IMR-90 (cell line): ENCODE measurements around the gene BOD1. TPM values are rescaled to one million over a fixed set of nuclear protein-coding genes. Genes with fewer than 3 reads are reported as not detected.

Experiments
- ATAC-seq: fragments of 200-7000 bp; cut with Tn5 transposase; 2 replicates; pipeline ENCODE4 v1.9.1; 2020; ENCODE audit warnings: low read depth, mild to moderate bottlenecking, moderate library complexity
- BruUV-seq: library from RNA; stranded (reverse); fragments of 400-500 nt; replicated peaks from 2 replicates; lab custom pipeline; 2021; lab: Mats Ljungman, UMichigan
- CTCF ChIA-PET: fragments of 300-600 bp; formaldehyde crosslinking; extraction: SDS; loops from one replicate; lab custom pipeline; 2021; ENCODE audit warnings: antibody characterized with exemption; lab: Yijun Ruan, JAX
- POLR2A ChIA-PET: fragments of 300-600 bp; sonication (Branson Sonifier 250); formaldehyde crosslinking; loops from one replicate; lab custom pipeline; 2022; ENCODE audit warnings: antibody characterized with exemption; ENCODE audit not compliant: unreplicated experiment; lab: Charles Lee
- DNase-seq: peaks from one replicate; pipeline ENCODE4 v3.0.0; 2013
- H2AFZ ChIP-seq: replicated peaks from 2 replicates; pipeline ENCODE3; 2013; ENCODE audit warnings: low read length, mild to moderate bottlenecking; ENCODE audit not compliant: poor library complexity
- H2AK5ac ChIP-seq: 2 replicates; pipeline ENCODE4 v1.6.1; 2013; ENCODE audit warnings: low read depth, low read length, inconsistent platforms
- H2AK9ac ChIP-seq: replicated peaks from 2 replicates; pipeline ENCODE3; 2013; ENCODE audit warnings: mild to moderate bottlenecking, low read depth, low read length, moderate library complexity; ENCODE audit not compliant: poor library complexity
- H2BK120ac ChIP-seq: 2 replicates; pipeline ENCODE4 v1.6.1; 2013; ENCODE audit warnings: low read depth, low read length, inconsistent platforms
- H2BK15ac ChIP-seq: 3 replicates; pipeline ENCODE4 v1.6.1; 2013; ENCODE audit warnings: low read depth, low read length, inconsistent platforms
- H2BK20ac ChIP-seq: 2 replicates; pipeline ENCODE4 v1.6.1; 2013; ENCODE audit warnings: low read depth, mild to moderate bottlenecking, inconsistent platforms, low read length, moderate library complexity
- H2BK5ac ChIP-seq: 2 replicates; pipeline ENCODE4 v1.6.1; 2013; ENCODE audit warnings: mild to moderate bottlenecking, low read depth, low read length, inconsistent platforms; ENCODE audit not compliant: poor library complexity, severe bottlenecking
- H3K14ac ChIP-seq: replicated peaks from 2 replicates; pipeline ENCODE4 v1.6.1; 2013; ENCODE audit warnings: low read depth, low read length, inconsistent platforms
- H3K18ac ChIP-seq: 2 replicates; pipeline ENCODE4 v1.6.1; 2013; ENCODE audit warnings: low read depth, low read length, control low read depth
- H3K23ac ChIP-seq: 2 replicates; pipeline ENCODE4 v1.6.1; 2013; ENCODE audit warnings: low read depth, low read length, inconsistent platforms
- H3K27ac ChIP-seq: 2 replicates; pipeline ENCODE4 v1.5.1; 2013; ENCODE audit warnings: mild to moderate bottlenecking, control low read depth, low read length; ENCODE audit not compliant: insufficient read depth
- H3K27me3 ChIP-seq: 2 replicates; pipeline ENCODE4 v1.6.1; 2013; ENCODE audit warnings: low read length; ENCODE audit not compliant: control insufficient read depth, insufficient read depth
- H3K36me3 ChIP-seq: 2 replicates; pipeline ENCODE4 v1.6.1; 2013; ENCODE audit warnings: low read length, mixed read lengths; ENCODE audit not compliant: control insufficient read depth, insufficient read depth
- H3K4ac ChIP-seq: 2 replicates; pipeline ENCODE4 v1.6.1; 2013; ENCODE audit warnings: low read depth, low read length, inconsistent platforms
- H3K4me1 ChIP-seq: 2 replicates; pipeline ENCODE4 v1.6.1; 2013; ENCODE audit warnings: low read length, mixed read lengths; ENCODE audit not compliant: control insufficient read depth, insufficient read depth
- H3K4me2 ChIP-seq: 2 replicates; pipeline ENCODE4 v1.6.1; 2013; ENCODE audit warnings: low read depth, mild to moderate bottlenecking, control low read depth, low read length, moderate library complexity
- H3K4me3 ChIP-seq: 2 replicates; pipeline ENCODE4 v1.5.1; 2013; ENCODE audit warnings: low read depth, mild to moderate bottlenecking, control low read depth, low read length, moderate library complexity; ENCODE audit not compliant: insufficient read depth
- H3K56ac ChIP-seq: 2 replicates; pipeline ENCODE4 v1.6.1; 2013; ENCODE audit warnings: low read length, inconsistent platforms; ENCODE audit not compliant: insufficient read depth; ENCODE audit errors: extremely low read depth
- H3K79me1 ChIP-seq, 2 experiments: 2 replicates each; pipeline ENCODE4 v1.6.1; 2013; ENCODE audit warnings: low read length in 2 of 2, inconsistent platforms in 1 of 2, low read depth in 1 of 2
- H3K9ac ChIP-seq: 2 replicates; pipeline ENCODE4 v1.6.1; 2013; ENCODE audit warnings: low read depth, low read length, control low read depth
- H3K9me1 ChIP-seq: 2 replicates; pipeline ENCODE4 v1.6.1; 2013; ENCODE audit warnings: low read length, inconsistent platforms; ENCODE audit not compliant: insufficient read depth
- H3K9me3 ChIP-seq: 2 replicates; pipeline ENCODE4 v1.6.1; 2013; ENCODE audit warnings: low read length; ENCODE audit not compliant: control insufficient read depth, insufficient read depth
- H4K20me1 ChIP-seq: 2 replicates; pipeline ENCODE4 v1.6.1; 2013; ENCODE audit warnings: low read length, inconsistent platforms; ENCODE audit not compliant: insufficient read depth
- H4K5ac ChIP-seq: 2 replicates; pipeline ENCODE4 v1.6.1; 2013; ENCODE audit warnings: mild to moderate bottlenecking, low read depth, low read length, control low read depth
- H4K8ac ChIP-seq, 2 experiments: 2 replicates each; pipeline ENCODE4 v1.6.1; 2013; ENCODE audit warnings: low read depth in 2 of 2, low read length in 2 of 2, control low read depth in 1 of 2, inconsistent platforms in 1 of 2
- H4K91ac ChIP-seq: 2 replicates; pipeline ENCODE4 v1.6.1; 2013; ENCODE audit warnings: low read depth, low read length, inconsistent platforms; ENCODE audit not compliant: insufficient read depth
- BHLHE40 ChIP-seq: fragments of 150-350 bp; IDR thresholded peaks from 2 replicates; pipeline ENCODE4 v1.6.1; 2016; ENCODE audit warnings: mild to moderate bottlenecking, low read depth, low read length
- CHD1 ChIP-seq: IDR thresholded peaks from 2 replicates; pipeline ENCODE4 v1.6.1; 2012; ENCODE audit warnings: low read depth, low read length, improper control_type of control experiment
- ELK1 ChIP-seq: fragments of 150-350 bp; IDR thresholded peaks from 2 replicates; pipeline ENCODE4 v1.6.1; 2016; ENCODE audit warnings: low read depth, mild to moderate bottlenecking, low read length, moderate library complexity, borderline replicate concordance
- FOS ChIP-seq: fragments of 150-350 bp; IDR thresholded peaks from 2 replicates; pipeline ENCODE4 v1.6.1; 2016; ENCODE audit warnings: low read depth, low read length
- MAFK ChIP-seq: IDR thresholded peaks from 2 replicates; pipeline ENCODE4 v1.6.1; 2012; ENCODE audit warnings: low read depth, low read length, improper control_type of control experiment
- MAZ ChIP-seq: IDR thresholded peaks from 2 replicates; pipeline ENCODE4 v1.6.1; 2012; ENCODE audit warnings: low read depth, mild to moderate bottlenecking, low read length, improper control_type of control experiment, moderate library complexity, borderline replicate concordance
- MXI1 ChIP-seq: IDR thresholded peaks from 2 replicates; pipeline ENCODE4 v1.6.1; 2012; ENCODE audit warnings: low read depth, mild to moderate bottlenecking, low read length, moderate library complexity, borderline replicate concordance
- NFE2L2 ChIP-seq: fragments of 150-350 bp; IDR thresholded peaks from 2 replicates; pipeline ENCODE4 v1.6.1; 2016; ENCODE audit warnings: low read depth, mild to moderate bottlenecking, low read length
- POLR2A ChIP-seq: IDR thresholded peaks from 2 replicates; pipeline ENCODE4 v1.6.1; 2012; ENCODE audit warnings: mild to moderate bottlenecking, low read depth, low read length
- RAD21 ChIP-seq: IDR thresholded peaks from 2 replicates; pipeline ENCODE4 v1.6.1; 2012; ENCODE audit warnings: low read length, improper control_type of control experiment
- RCOR1 ChIP-seq: IDR thresholded peaks from 2 replicates; pipeline ENCODE4 v1.6.1; 2012; ENCODE audit warnings: mild to moderate bottlenecking, low read length, improper control_type of control experiment; ENCODE audit not compliant: insufficient replicate concordance
- RFX5 ChIP-seq: IDR thresholded peaks from 2 replicates; pipeline ENCODE4 v1.8.0; 2012; ENCODE audit warnings: low read depth, mild to moderate bottlenecking, low read length, moderate library complexity
- SMC3 ChIP-seq: fragments of 150-350 bp; IDR thresholded peaks from 2 replicates; pipeline ENCODE4 v1.6.1; 2016; ENCODE audit warnings: low read depth, mild to moderate bottlenecking, antibody characterized with exemption, low read length, moderate library complexity
- WGBS, 2 experiments: methylation state at CpG; one replicate each; pipeline versions ENCODE4 v1.1.5 to v1.1.7; 2013; ENCODE audit warnings: missing lambda C conversion rate in 2 of 2; ENCODE audit not compliant: insufficient read length in 1 of 2; ENCODE audit errors: extremely low coverage in 2 of 2; 5-methylcytosine and 5-hydroxymethylcytosine counted together
- dilution Hi-C: fragments of 300-500 bp; cut with HindIII; formaldehyde crosslinking; loops from one replicate; pipeline ENCODE4 v1.14.3; 2018; ENCODE audit warnings: low sequenced_read_pairs; ENCODE audit not compliant: unreplicated experiment
- in situ Hi-C: fragments of 300-500 bp; cut with MboI; formaldehyde crosslinking; loops from 3 replicates; pipeline ENCODE4 v1.14.3; 2019; ENCODE audit warnings: low sequenced_read_pairs, inconsistent platforms, mixed read lengths
- intact Hi-C: fragments of 100-400 bp; cut with micrococcal nuclease; formaldehyde crosslinking; loops from 2 replicates; pipeline ENCODE4 v1.10.0; 2022
- polyA plus RNA-seq, 3 experiments: library from polyadenylated mRNA; depleted of rRNA; stranded (reverse); fragments of >200 nt; gene quantifications; 2 replicates each; pipeline ENCODE4 v1.2.3, GENCODE V29; 2012; ENCODE audit warnings: low replicate concordance in 1 of 3
- total RNA-seq: library from RNA; depleted of rRNA; stranded (reverse); fragments of >200 nt; gene quantifications from 2 replicates; pipeline ENCODE4 v1.2.3, GENCODE V29; 2012
- TF ChIP-seq, protein P1 (sequence below): fragments of 150-350 bp; IDR thresholded peaks from 2 replicates; pipeline ENCODE4 v1.6.1; 2017; ENCODE audit warnings: mild to moderate bottlenecking, antibody characterized with exemption, low read length, low read depth

The BOD1 gene
- total and polyA plus RNA-seq, 2 of the 4 experiments (the other 2 are of a cell fraction), result 57.9 to 71.7 TPM

- no peak overlapping the region for H3K56ac ChIP-seq
- no peaks in the 10 kb centered on the region for H3K36me3 ChIP-seq
- H2AK5ac ChIP-seq, result no peak overlapping the region
- ChIA-PET POLR2A (no interaction called here), CTCF (no interaction called here)
- H3K27ac ChIP-seq, result no peak overlapping the region
- no peak overlapping the region for H2AFZ ChIP-seq
- H4K91ac ChIP-seq, result no peak overlapping the region
- H2BK5ac ChIP-seq, result no peak overlapping the region
- no peak overlapping the region for H3K4me3 ChIP-seq
- no peak overlapping the region for H4K5ac ChIP-seq
- H3K9ac ChIP-seq, result no peak overlapping the region
- peaks cover 7% of the 10 kb centered on the region; the same call in 1 of the 2 replicates for H3K4me1 ChIP-seq
- no peak overlapping the region for H3K18ac ChIP-seq
- no peak overlapping the region for H3K4me2 ChIP-seq
- no peak overlapping the region for H4K8ac ChIP-seq
- dilution Hi-C loops (no loop called here), intact Hi-C loops (no loop called here), in situ Hi-C loops (loop anchor here (25.0 kb wide), 2 partner anchors 416 to 866 kb away; no protein-coding TSS in a partner anchor)
- no peak for TF ChIP-seq RFX5
- no peak for TF ChIP-seq NFE2L2
- TF ChIP-seq CHD1, result no peak
- TF ChIP-seq MXI1, result no peak
- TF ChIP-seq RAD21, result no peak
- TF ChIP-seq MAFK, result no peak
- TF ChIP-seq FOS, result no peak
- no peak for TF ChIP-seq ELK1
- no peak for TF ChIP-seq SMC3
- TF ChIP-seq RCOR1, result no peak
- TF ChIP-seq MAZ, result no peak
- TF ChIP-seq BHLHE40, result no peak
- TF ChIP-seq, protein P1, sequence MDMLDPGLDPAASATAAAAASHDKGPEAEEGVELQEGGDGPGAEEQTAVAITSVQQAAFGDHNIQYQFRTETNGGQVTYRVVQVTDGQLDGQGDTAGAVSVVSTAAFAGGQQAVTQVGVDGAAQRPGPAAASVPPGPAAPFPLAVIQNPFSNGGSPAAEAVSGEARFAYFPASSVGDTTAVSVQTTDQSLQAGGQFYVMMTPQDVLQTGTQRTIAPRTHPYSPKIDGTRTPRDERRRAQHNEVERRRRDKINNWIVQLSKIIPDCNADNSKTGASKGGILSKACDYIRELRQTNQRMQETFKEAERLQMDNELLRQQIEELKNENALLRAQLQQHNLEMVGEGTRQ, result no peak
- no peak for TF ChIP-seq POLR2A
- H3K9me3 ChIP-seq, result peaks cover 7% of the 10 kb centered on the region
- no peak for DNase-seq
- no peaks in the 10 kb centered on the region for H3K27me3 ChIP-seq
- peaks cover 8% of the 10 kb centered on the region; the same call in 1 of the 2 replicates for H3K9me1 ChIP-seq
- no peak overlapping the region for H3K4ac ChIP-seq
- no TSS peak for BruUV-seq
- no peaks in the 10 kb centered on the region for H3K79me1 ChIP-seq
- H3K23ac ChIP-seq, result no peak overlapping the region
- H2BK20ac ChIP-seq, result no peak overlapping the region
- H2BK15ac ChIP-seq, result no peak overlapping the region
- H4K20me1 ChIP-seq, result no peaks in the 10 kb centered on the region
- WGBS, 2 experiments, result no CpG with 5 or more reads among the region's 5 CpGs
- no peak overlapping the region for H2AK9ac ChIP-seq
- H2BK120ac ChIP-seq, result no peak overlapping the region
- no peak overlapping the region for H3K14ac ChIP-seq
- ATAC-seq, result no peak
These were observed 38.6 kb downstream of the BOD1 start for GRCh38 chr5:173577817-173578216.
